ENCODE results near the gene LGALS14. TPM values are rescaled to one million over a fixed set of nuclear protein-coding genes. Genes with fewer than 3 reads are reported as not detected.

Gene LGALS14
- total RNA-seq, 1 experiment from 2014 or later: not detected

DNA sequence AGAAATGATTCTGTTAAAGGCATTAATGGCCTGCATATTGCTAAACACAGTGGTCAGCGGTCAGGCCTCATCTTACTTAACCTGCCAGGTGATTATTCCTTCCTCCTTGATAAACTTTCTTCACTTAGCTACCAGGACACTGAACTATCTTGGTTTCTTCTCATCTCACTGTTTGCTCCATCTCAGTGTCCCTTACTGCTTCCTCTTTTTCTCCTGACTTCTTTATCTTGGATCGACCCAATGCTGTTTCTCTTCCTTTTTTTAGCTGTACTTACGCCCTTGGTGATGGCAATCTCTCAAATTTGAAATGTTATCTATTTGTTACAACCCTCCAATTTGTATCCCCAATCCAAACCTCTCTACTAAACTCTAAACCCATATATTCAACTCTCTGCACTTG lies 41.4 kb downstream of the LGALS14 start:
- POLR2A ChIA-PET (ENCODE audit: unreplicated experiment): no interaction called here

DNA sequence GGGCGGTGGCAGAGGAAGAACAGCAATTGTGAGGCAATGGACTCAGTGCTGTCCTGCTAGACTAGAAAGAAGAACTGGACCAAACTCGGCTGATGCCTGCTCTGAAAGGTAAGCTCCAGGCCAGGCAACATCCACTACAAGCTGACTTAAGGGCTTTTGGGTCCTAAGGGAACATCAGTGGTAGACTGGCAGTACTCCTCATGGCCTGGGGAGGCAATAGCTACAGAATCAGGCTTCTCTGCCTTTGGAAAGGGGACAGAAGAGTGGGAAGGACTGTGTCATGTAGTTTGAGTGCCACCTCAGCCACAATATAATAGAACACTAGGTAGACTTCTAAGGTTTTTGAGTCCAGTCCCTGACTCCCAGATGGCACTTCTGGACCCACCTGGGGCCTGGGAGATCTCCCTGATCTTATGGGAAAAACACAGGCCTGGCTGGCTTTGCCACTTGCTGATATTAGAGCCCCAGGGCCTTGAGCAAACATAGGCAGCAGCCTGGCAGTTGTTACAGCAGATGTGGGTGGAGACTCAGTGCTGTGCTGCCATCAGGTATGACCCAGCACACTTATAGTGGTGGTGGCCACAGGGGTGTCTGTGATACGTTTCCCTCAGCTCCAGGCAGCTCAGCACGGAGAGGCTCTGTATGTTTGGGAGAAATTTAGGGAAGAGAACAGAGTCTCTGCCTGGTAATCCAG lies 42.7 kb downstream of the LGALS14 start:
- POLR2A ChIA-PET (ENCODE audit: unreplicated experiment): no interaction called here
- Histone ChIP-seq H3K4me2 (no peak overlapping the region), H3K4me1 (replicated peaks; ENCODE audit: insufficient read depth) (no peaks in the 10 kb centered on the region), H3K36me3 (ENCODE audit: low read depth) (no peaks in the 10 kb centered on the region), H3K27me3 (ENCODE audit: insufficient read depth, low read depth) (peaks cover 42% of the 10 kb centered on the region), H3K9me2 (ENCODE audit: insufficient read depth) (no peaks in the 10 kb centered on the region), H2AFZ (no peak overlapping the region), H4K20me1 (ENCODE audit: insufficient read depth) (no peaks in the 10 kb centered on the region), H3K27ac (no peak overlapping the region), H3K9me3 (ENCODE audit: insufficient read depth, low read depth) (no peaks in the 10 kb centered on the region), H3F3A (ENCODE audit: insufficient read depth, low read depth) (no peaks in the 10 kb centered on the region), H3K79me2 (ENCODE audit: low read depth) (no peaks in the 10 kb centered on the region), H3K4me3 (no peak overlapping the region)
- no peak for TF ChIP-seq EZH2 (IDR thresholded peaks at IDR 0.05; ENCODE audit: low read depth)
- TF ChIP-seq, protein P1, sequence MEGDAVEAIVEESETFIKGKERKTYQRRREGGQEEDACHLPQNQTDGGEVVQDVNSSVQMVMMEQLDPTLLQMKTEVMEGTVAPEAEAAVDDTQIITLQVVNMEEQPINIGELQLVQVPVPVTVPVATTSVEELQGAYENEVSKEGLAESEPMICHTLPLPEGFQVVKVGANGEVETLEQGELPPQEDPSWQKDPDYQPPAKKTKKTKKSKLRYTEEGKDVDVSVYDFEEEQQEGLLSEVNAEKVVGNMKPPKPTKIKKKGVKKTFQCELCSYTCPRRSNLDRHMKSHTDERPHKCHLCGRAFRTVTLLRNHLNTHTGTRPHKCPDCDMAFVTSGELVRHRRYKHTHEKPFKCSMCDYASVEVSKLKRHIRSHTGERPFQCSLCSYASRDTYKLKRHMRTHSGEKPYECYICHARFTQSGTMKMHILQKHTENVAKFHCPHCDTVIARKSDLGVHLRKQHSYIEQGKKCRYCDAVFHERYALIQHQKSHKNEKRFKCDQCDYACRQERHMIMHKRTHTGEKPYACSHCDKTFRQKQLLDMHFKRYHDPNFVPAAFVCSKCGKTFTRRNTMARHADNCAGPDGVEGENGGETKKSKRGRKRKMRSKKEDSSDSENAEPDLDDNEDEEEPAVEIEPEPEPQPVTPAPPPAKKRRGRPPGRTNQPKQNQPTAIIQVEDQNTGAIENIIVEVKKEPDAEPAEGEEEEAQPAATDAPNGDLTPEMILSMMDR (conservative IDR thresholded peaks at IDR 0.05): no peak
- intact Hi-C loops (cut with micrococcal nuclease; ENCODE audit: unreplicated experiment): no loop called here
- CTCF ChIA-PET: no interaction called here
- BruUV-seq (replicated peaks): no TSS peak
- no peak for DNase-seq

More for the DNA sequence above, 41.4 kb downstream of the LGALS14 start:
- TF ChIP-seq, protein P1 (conservative IDR thresholded peaks at IDR 0.05): no peak
- no peak for TF ChIP-seq EZH2 (IDR thresholded peaks at IDR 0.05; ENCODE audit: low read depth)
- no TSS peak for BruUV-seq (replicated peaks)
- H3K79me2 ChIP-seq (ENCODE audit: low read depth): no peaks in the 10 kb centered on the region
- H3K9me2 ChIP-seq (ENCODE audit: insufficient read depth): no peaks in the 10 kb centered on the region
- H3F3A ChIP-seq (ENCODE audit: insufficient read depth, low read depth): no peaks in the 10 kb centered on the region
- H4K20me1 ChIP-seq (ENCODE audit: insufficient read depth): no peaks in the 10 kb centered on the region
- H3K27me3 ChIP-seq (ENCODE audit: insufficient read depth, low read depth): peaks cover 33% of the 10 kb centered on the region
- no peak overlapping the region for H3K27ac ChIP-seq
- no peaks in the 10 kb centered on the region for H3K36me3 ChIP-seq (ENCODE audit: low read depth)
- H2AFZ ChIP-seq: no peak overlapping the region
- no peak overlapping the region for H3K4me2 ChIP-seq
- H3K4me1 ChIP-seq (replicated peaks; ENCODE audit: insufficient read depth): no peaks in the 10 kb centered on the region
- DNase-seq: no peak
- no peak overlapping the region for H3K4me3 ChIP-seq
- intact Hi-C loops (cut with micrococcal nuclease; ENCODE audit: unreplicated experiment): no loop called here
- H3K9me3 ChIP-seq (ENCODE audit: insufficient read depth, low read depth): no peaks in the 10 kb centered on the region
- CTCF ChIA-PET: no interaction called here

DNA sequence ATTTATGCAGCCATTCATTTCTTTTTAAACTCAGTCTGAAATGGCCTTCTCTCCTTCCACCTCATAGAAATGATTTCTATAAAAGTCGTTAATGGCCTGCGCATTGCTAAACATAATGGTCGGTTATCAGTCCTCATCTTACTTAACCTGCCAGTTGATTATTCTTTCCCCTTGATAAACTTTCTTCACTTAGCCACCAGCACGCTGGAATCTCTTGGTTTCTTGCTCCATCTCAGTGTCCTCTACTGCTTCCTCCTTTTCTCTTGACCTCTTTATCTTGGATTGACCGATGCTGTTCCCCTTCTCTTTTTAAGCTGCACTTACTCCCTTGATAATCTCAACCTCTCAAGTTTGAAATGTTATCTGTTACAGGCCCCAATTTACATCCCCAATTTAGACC lies 45.7 kb downstream of the LGALS14 start:
- Histone ChIP-seq H3K4me1 (replicated peaks; ENCODE audit: insufficient read depth) (no peaks in the 10 kb centered on the region), H3K9me2 (ENCODE audit: insufficient read depth) (no peaks in the 10 kb centered on the region), H3K27ac (no peak overlapping the region), H3K4me3 (no peak overlapping the region), H3F3A (ENCODE audit: insufficient read depth, low read depth) (no peaks in the 10 kb centered on the region), H3K79me2 (ENCODE audit: low read depth) (no peaks in the 10 kb centered on the region), H4K20me1 (ENCODE audit: insufficient read depth) (no peaks in the 10 kb centered on the region), H2AFZ (no peak overlapping the region), H3K36me3 (ENCODE audit: low read depth) (no peaks in the 10 kb centered on the region), H3K9me3 (ENCODE audit: insufficient read depth, low read depth) (no peaks in the 10 kb centered on the region), H3K27me3 (ENCODE audit: insufficient read depth, low read depth) (peaks cover 51% of the 10 kb centered on the region), H3K4me2 (no peak overlapping the region)
- POLR2A ChIA-PET (ENCODE audit: unreplicated experiment): no interaction called here
- intact Hi-C loops (cut with micrococcal nuclease; ENCODE audit: unreplicated experiment): no loop called here
- TF ChIP-seq, protein P1 (conservative IDR thresholded peaks at IDR 0.05): no peak
- no peak for TF ChIP-seq EZH2 (IDR thresholded peaks at IDR 0.05; ENCODE audit: low read depth)
- BruUV-seq (replicated peaks): no TSS peak
- CTCF ChIA-PET: no interaction called here
- DNase-seq: no peak

All from PC-9 (cell line).